Naive thymus-derived CD4-positive, alpha-beta T cell (primary cell): ENCODE data around the gene AGAP1. TPM values are rescaled to one million over a fixed set of nuclear protein-coding genes. Genes with fewer than 3 reads are reported as not detected.

Experiments
- ATAC-seq: fragments of 150-1000 bp; cut with Tn5 transposase; 2 replicates; pipeline ENCODE4 v1.10.0; 2021; ENCODE audit warnings: mild to moderate bottlenecking, moderate library complexity
- CTCF ChIA-PET: fragments of 350-600 bp; sonication (Branson Sonifier 250); formaldehyde crosslinking; loops from one replicate; lab custom pipeline; 2021; ENCODE audit warnings: antibody characterized with exemption; lab: Charles Lee
- POLR2A ChIA-PET: fragments of 350-600 bp; sonication (Branson Sonifier 250); formaldehyde crosslinking; loops from one replicate; lab custom pipeline; 2021; ENCODE audit warnings: antibody characterized with exemption, inconsistent platforms; lab: Charles Lee
- DNase-seq, 9 donors: peaks; one replicate each; pipeline versions ENCODE4 v3.0.0 to v3.0.0-alpha.2; 2020 to 2022; ENCODE audit warnings: mixed read lengths in 1 of 9
- H3K27ac ChIP-seq: one replicate; pipeline ENCODE4 v1.7.0; 2013; ENCODE audit warnings: mild to moderate bottlenecking, low read depth, low read length, moderate library complexity
- H3K27me3 ChIP-seq, 2 donors: one replicate each; pipeline ENCODE4 v1.7.0; 2013; ENCODE audit warnings: low read length in 2 of 2, mild to moderate bottlenecking in 2 of 2, moderate library complexity in 2 of 2; ENCODE audit not compliant: control insufficient read depth in 2 of 2, insufficient read depth in 2 of 2
- H3K36me3 ChIP-seq, 3 experiments: 1 replicate in 2 of 3; 2 replicates in 1 of 3; pipeline ENCODE4 v1.7.0; 2013; ENCODE audit warnings: low read length in 3 of 3, mild to moderate bottlenecking in 3 of 3, moderate library complexity in 1 of 3; ENCODE audit not compliant: insufficient read depth in 3 of 3, control insufficient read depth in 2 of 3
- H3K4me1 ChIP-seq, 2 donors: one replicate each; pipeline ENCODE4 v1.7.0; 2013; ENCODE audit warnings: low read length in 2 of 2, mild to moderate bottlenecking in 2 of 2, moderate library complexity in 1 of 2; ENCODE audit not compliant: control insufficient read depth in 2 of 2, insufficient read depth in 2 of 2
- H3K4me3 ChIP-seq: 2 replicates; pipeline ENCODE4 v1.7.0; 2013; ENCODE audit warnings: mild to moderate bottlenecking, low read length
- H3K9me3 ChIP-seq, 3 experiments: 1 replicate in 2 of 3; 2 replicates in 1 of 3; pipeline ENCODE4 v1.7.0; 2013; ENCODE audit warnings: low read length in 3 of 3; ENCODE audit not compliant: control insufficient read depth in 2 of 3
- H3K27ac Mint-ChIP-seq, 9 donors: one replicate each; pipeline ENCODE4 v1.8.0; 2020 to 2022; ENCODE audit warnings: mixed read lengths in 9 of 9, mild to moderate bottlenecking in 8 of 9, moderate library complexity in 5 of 9, inconsistent platforms in 2 of 9
- H3K27me3 Mint-ChIP-seq, 5 donors: one replicate each; pipeline ENCODE4 v1.8.0; 2021 to 2022; ENCODE audit warnings: mixed read lengths in 5 of 5, mild to moderate bottlenecking in 1 of 5
- H3K36me3 Mint-ChIP-seq, 5 donors: one replicate each; pipeline ENCODE4 v1.8.0; 2020 to 2022; ENCODE audit warnings: mixed read lengths in 5 of 5, mild to moderate bottlenecking in 3 of 5, inconsistent platforms in 1 of 5
- H3K4me1 Mint-ChIP-seq, 7 donors: one replicate each; pipeline ENCODE4 v1.8.0; 2020 to 2022; ENCODE audit warnings: mixed read lengths in 7 of 7, mild to moderate bottlenecking in 3 of 7, inconsistent platforms in 1 of 7
- H3K4me3 Mint-ChIP-seq, 10 donors: one replicate each; pipeline ENCODE4 v1.8.0; 2020 to 2022; ENCODE audit warnings: mild to moderate bottlenecking in 10 of 10, mixed read lengths in 10 of 10, moderate library complexity in 6 of 10, inconsistent platforms in 2 of 10
- H3K9me3 Mint-ChIP-seq, 11 donors: one replicate each; pipeline ENCODE4 v1.8.0; 2020 to 2022; ENCODE audit warnings: mixed read lengths in 11 of 11, mild to moderate bottlenecking in 4 of 11, inconsistent platforms in 1 of 11, moderate library complexity in 1 of 11
- intact Hi-C, 2 donors: fragments of 100-400 bp; cut with micrococcal nuclease; formaldehyde crosslinking; loops; one replicate each; pipeline ENCODE4 v1.15.1; 2023
- polyA plus RNA-seq, 2 donors: library from polyadenylated mRNA; unstranded; fragments of 300-500 nt; fragmentation: Illumina TruSeq; gene quantifications; one replicate each; pipeline ENCODE4 v1.2.3, GENCODE V29; 2021
- total RNA-seq, 6 experiments: library from RNA in 5 of 6; stranded (reverse) in 5 of 6; gene quantifications; 1 replicate in 5 of 6; 2 replicates in 1 of 6; pipeline ENCODE4 v1.2.3 and lab custom pipeline; 2021 to 2026

The AGAP1 gene
- total and polyA plus RNA-seq, 7 experiments from 2014 or later, result 0.35 to 9.6 (median 0.85) TPM; not detected in 2

DNA sequence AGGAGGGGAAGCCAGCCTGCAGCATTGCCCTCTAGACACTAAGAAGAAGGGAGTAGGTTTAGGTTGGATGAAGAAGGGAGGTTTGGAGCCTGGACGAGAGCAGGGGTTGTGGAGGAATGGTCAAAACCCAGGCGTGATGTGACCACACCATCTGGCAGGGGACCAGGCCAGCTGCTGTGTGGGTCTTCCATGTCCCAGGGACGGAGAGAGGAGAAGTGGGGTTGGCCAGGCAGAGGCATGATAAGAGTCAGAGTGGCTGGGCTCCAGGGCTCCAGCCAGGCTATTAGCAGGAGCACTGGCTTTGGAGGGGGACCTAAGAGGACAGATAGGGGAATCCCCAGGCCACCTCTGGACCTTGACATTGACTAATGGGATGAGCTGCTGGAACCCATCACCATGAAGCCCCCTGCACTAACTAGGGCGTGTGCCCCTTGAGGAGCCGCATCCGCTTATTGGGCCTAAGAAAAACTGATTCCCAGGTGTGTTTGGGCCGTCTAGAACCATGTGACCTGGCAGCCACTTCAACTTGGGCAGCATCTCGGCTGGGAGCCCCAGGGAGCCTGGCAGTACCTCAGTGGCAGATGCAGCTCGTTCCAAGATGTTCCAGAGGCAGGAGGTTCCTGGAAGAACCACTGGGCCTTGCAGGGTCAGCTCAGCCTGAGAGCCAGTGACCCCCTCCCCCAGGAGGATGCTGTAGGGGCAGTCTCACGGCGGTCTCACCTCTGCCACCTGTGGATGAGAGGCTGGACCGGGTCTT is 235.1 kb downstream of the AGAP1 start:
- peaks cover 0 to 2% (median 0%) of the 10 kb centered on the region in 11 donors for H3K9me3 Mint-ChIP-seq
- Histone ChIP-seq H3K9me3 (no peaks in the 10 kb centered on the region), H3K36me3 (no peaks in the 10 kb centered on the region), H3K4me1 (no peaks in the 10 kb centered on the region), H3K27ac (no peak overlapping the region), H3K4me3 (no peak overlapping the region), H3K27me3 (no peaks in the 10 kb centered on the region)
- H3K4me1 Mint-ChIP-seq, result peaks cover 0 to 2% (median 0%) of the 10 kb centered on the region in 7 donors
- peak overlapping the region in 1 of 9 donors; percentile 57 for H3K27ac Mint-ChIP-seq
- ChIA-PET POLR2A (no interaction called here), CTCF (no interaction called here)
- no peak for DNase-seq
- no peak for ATAC-seq
- H3K4me3 Mint-ChIP-seq, result no peak overlapping the region
- H3K27me3 Mint-ChIP-seq, result peaks cover 4 to 15% (median 10%) of the 10 kb centered on the region in 5 donors
- no peaks in the 10 kb centered on the region for H3K36me3 Mint-ChIP-seq
- intact Hi-C loops, result no loop called here

DNA sequence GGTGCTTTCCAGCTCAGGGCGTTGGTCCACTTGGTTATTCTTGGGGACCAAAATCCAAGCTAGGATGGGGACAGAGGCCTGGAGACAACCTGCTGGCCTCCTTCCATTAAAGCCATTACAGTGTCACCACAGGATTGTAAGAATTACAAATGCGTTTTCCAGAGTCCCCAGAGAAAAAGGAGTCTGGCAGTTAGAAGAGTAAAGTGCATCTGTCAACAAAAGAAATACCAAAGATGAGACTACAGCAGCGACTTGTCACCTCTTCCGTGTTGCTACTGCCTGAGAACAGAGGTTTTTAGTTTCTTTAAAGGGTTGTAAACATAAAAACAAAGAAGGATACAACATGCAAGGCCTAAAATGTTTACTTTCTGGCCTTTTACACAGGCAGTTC is 235.7 kb downstream of the AGAP1 start:
- Histone ChIP-seq H3K4me1 (no peaks in the 10 kb centered on the region), H3K36me3 (no peaks in the 10 kb centered on the region), H3K27ac (no peak overlapping the region), H3K4me3 (no peak overlapping the region), H3K27me3 (no peaks in the 10 kb centered on the region), H3K9me3 (no peaks in the 10 kb centered on the region)
- DNase-seq, result no peak
- ATAC-seq, result no peak
- no peaks in the 10 kb centered on the region for H3K36me3 Mint-ChIP-seq
- H3K4me1 Mint-ChIP-seq, result peaks cover 0 to 2% (median 0%) of the 10 kb centered on the region in 7 donors
- intact Hi-C loops, result no loop called here
- H3K9me3 Mint-ChIP-seq, result peaks cover 0 to 2% (median 0%) of the 10 kb centered on the region in 11 donors
- no peak overlapping the region for H3K27ac Mint-ChIP-seq
- peaks cover 4 to 15% (median 14%) of the 10 kb centered on the region in 5 donors for H3K27me3 Mint-ChIP-seq
- ChIA-PET POLR2A (no interaction called here), CTCF (no interaction called here)
- no peak overlapping the region for H3K4me3 Mint-ChIP-seq

DNA sequence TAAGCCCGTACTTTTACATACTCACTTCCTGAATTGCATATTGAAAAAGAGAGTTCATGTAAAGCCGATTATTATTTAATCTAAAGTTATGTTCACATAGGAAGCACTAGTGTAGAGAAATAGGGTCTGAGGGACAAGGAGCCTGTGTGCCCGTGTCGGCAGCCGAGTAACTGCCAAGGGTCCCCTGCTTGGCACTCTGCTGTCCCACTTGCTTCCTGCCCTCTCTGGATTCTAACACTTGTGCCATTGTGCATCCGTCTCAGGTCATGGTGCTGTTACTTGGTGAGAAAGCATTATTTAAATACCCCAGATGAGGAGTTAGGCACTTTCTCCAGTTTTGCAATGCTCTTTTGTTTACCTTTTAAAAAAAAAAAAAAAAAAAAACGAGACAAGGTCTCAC is 236.3 kb downstream of the AGAP1 start:
- Histone ChIP-seq H3K9me3 (no peaks in the 10 kb centered on the region), H3K27me3 (no peaks in the 10 kb centered on the region), H3K4me3 (no peak overlapping the region), H3K27ac (no peak overlapping the region), H3K36me3 (no peaks in the 10 kb centered on the region), H3K4me1 (no peaks in the 10 kb centered on the region)
- ChIA-PET CTCF (no interaction called here), POLR2A (no interaction called here)
- no peaks in the 10 kb centered on the region for H3K36me3 Mint-ChIP-seq
- DNase-seq (no peak), ATAC-seq (no peak)
- peaks cover 4 to 17% (median 14%) of the 10 kb centered on the region in 5 donors for H3K27me3 Mint-ChIP-seq
- peaks cover 0 to 2% (median 0%) of the 10 kb centered on the region in 11 donors for H3K9me3 Mint-ChIP-seq
- peaks cover 0 to 2% (median 0%) of the 10 kb centered on the region in 7 donors for H3K4me1 Mint-ChIP-seq
- H3K27ac Mint-ChIP-seq, result no peak overlapping the region
- intact Hi-C loops, result no loop called here
- no peak overlapping the region for H3K4me3 Mint-ChIP-seq

DNA sequence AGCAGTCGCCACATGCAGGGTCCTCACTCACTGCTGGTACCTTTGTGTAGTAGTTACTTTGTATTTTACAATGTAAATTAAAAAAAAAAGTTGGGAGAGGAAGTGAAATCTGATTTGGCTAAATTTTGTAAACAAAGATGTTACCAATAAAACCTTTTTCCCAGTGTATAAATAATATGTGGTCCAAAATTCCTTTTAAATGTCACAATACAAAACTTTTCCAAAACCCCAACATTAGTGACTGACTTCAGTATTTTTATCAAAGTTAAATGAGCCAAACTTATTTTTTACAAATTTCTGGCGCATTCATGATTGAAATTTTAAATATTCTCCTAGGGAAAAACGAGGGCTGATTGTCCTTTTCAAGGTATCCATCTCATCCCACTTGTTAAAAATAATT is 239.9 kb downstream of the AGAP1 start:
- Mint-ChIP-seq H3K27me3 (peaks cover 4 to 17% (median 14%) of the 10 kb centered on the region in 5 donors), H3K4me3 (no peak overlapping the region), H3K9me3 (no peaks in the 10 kb centered on the region), H3K4me1 (peaks cover 0 to under 1% (median 0%) of the 10 kb centered on the region in 7 donors), H3K36me3 (no peaks in the 10 kb centered on the region), H3K27ac (no peak overlapping the region)
- Histone ChIP-seq H3K36me3 (no peaks in the 10 kb centered on the region), H3K4me1 (no peaks in the 10 kb centered on the region), H3K27ac (no peak overlapping the region), H3K27me3 (no peaks in the 10 kb centered on the region), H3K9me3 (no peaks in the 10 kb centered on the region), H3K4me3 (no peak overlapping the region)
- CTCF ChIA-PET, result no interaction called here
- DNase-seq (no peak), ATAC-seq (no peak)
- intact Hi-C loops, result no loop called here
- POLR2A ChIA-PET, result no interaction called here

DNA sequence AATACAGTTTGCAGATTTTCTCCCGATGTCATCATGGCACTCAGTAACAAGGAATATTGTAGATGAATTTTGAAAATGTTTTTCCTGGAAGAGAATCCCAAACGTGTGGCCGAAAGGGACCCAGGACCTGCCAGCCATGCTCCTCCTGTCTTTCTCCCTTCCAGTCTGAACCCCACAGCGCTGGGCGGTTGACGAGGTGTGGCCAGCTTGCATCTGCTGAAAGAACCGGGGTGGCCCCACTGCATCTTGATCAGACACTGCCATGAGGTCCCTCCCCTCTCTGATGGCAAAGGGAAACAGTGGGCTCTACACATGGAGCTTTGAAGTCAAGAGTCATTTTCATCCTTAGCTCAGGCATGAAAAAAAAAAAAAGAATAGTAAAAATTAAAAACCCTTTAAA is 240.3 kb downstream of the AGAP1 start:
- no peaks in the 10 kb centered on the region for H3K27me3 ChIP-seq
- no peaks in the 10 kb centered on the region for H3K9me3 Mint-ChIP-seq
- no peak overlapping the region for H3K4me3 ChIP-seq
- no peak for DNase-seq
- POLR2A ChIA-PET, result no interaction called here
- peaks cover 4 to 17% (median 14%) of the 10 kb centered on the region in 5 donors for H3K27me3 Mint-ChIP-seq
- CTCF ChIA-PET, result no interaction called here
- H3K27ac ChIP-seq, result no peak overlapping the region
- H3K4me3 Mint-ChIP-seq, result no peak overlapping the region
- no peaks in the 10 kb centered on the region for H3K36me3 Mint-ChIP-seq
- no peaks in the 10 kb centered on the region for H3K36me3 ChIP-seq
- no peaks in the 10 kb centered on the region for H3K9me3 ChIP-seq
- ATAC-seq, result no peak
- H3K4me1 Mint-ChIP-seq, result no peaks in the 10 kb centered on the region
- no peaks in the 10 kb centered on the region for H3K4me1 ChIP-seq
- H3K27ac Mint-ChIP-seq, result no peak overlapping the region
- intact Hi-C loops, result no loop called here

DNA sequence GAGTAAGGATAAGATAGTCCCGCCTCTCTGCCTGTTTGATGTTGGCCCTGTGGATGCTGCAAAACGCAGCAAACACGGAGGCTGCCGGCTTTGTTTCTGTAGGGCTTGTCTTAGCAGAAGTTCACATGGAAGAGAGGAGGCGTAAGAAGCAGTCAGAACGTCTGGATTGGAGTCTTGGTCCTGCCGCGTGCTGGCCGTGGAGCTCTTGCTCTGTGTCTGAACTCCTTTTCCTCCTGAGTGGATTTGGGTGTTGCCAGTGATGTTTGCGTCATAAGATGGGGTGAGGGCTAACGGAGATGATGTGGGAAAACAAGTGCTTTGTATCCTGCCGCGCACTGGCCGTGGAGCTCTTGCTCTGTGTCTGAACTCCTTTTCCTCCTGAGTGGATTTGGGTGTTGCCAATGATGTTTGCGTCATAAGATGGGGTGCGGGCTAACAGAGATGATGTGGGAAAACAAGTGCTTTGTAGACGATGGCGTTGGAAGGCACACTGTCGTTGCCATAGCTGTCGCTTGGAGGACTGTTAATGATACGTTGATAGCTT is 240.9 kb downstream of the AGAP1 start:
- Histone ChIP-seq H3K36me3 (no peaks in the 10 kb centered on the region), H3K27me3 (no peaks in the 10 kb centered on the region), H3K27ac (no peak overlapping the region), H3K4me3 (no peak overlapping the region), H3K9me3 (no peaks in the 10 kb centered on the region), H3K4me1 (no peaks in the 10 kb centered on the region)
- no peaks in the 10 kb centered on the region for H3K9me3 Mint-ChIP-seq
- ChIA-PET POLR2A (no interaction called here), CTCF (interaction anchor here (2.0 kb wide), 1 partner anchor 12 kb away, joined by 9 read pairs; no protein-coding TSS in a partner anchor)
- H3K27me3 Mint-ChIP-seq, result peaks cover 4 to 21% (median 14%) of the 10 kb centered on the region in 5 donors
- H3K36me3 Mint-ChIP-seq, result no peaks in the 10 kb centered on the region
- ATAC-seq, result no peak
- H3K4me1 Mint-ChIP-seq, result no peaks in the 10 kb centered on the region
- H3K4me3 Mint-ChIP-seq, result no peak overlapping the region
- no peak overlapping the region for H3K27ac Mint-ChIP-seq
- intact Hi-C loops, result no loop called here
- DNase-seq, result no peak

DNA sequence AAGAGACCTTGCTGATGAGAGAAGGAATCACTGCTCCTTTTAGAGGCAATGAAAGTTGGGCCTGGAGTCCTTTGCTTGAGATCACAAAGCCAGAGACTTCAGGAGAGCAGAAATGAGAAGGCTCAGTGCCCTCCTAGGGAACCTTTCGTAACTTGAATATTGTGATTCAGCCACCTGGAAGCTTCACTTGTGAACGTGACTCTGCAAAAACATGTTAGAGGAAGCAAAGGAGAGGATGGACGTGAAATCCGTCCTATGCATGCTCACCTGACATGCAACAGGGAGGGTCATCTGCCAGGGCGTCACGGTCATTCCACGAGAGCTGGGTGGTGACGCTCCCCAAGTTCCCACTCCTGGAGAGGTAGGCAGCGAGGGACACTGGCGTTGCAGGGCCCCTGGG is 243.6 kb downstream of the AGAP1 start:
- Mint-ChIP-seq H3K27ac (no peak overlapping the region), H3K36me3 (no peaks in the 10 kb centered on the region), H3K4me3 (no peak overlapping the region), H3K9me3 (no peaks in the 10 kb centered on the region), H3K4me1 (no peaks in the 10 kb centered on the region), H3K27me3 (peaks cover 3 to 21% (median 6%) of the 10 kb centered on the region in 5 donors)
- Histone ChIP-seq H3K27me3 (no peaks in the 10 kb centered on the region), H3K4me3 (no peak overlapping the region), H3K4me1 (no peaks in the 10 kb centered on the region), H3K9me3 (no peaks in the 10 kb centered on the region), H3K27ac (no peak overlapping the region), H3K36me3 (no peaks in the 10 kb centered on the region)
- CTCF ChIA-PET, result no interaction called here
- intact Hi-C loops, result no loop called here
- DNase-seq (no peak), ATAC-seq (no peak)
- POLR2A ChIA-PET, result no interaction called here
